Putamen (tissue), 1 donor: ENCODE data around the gene OR5B12.
"Not testable (repeated sequence)": the region's sequence is repeated elsewhere in the genome, so short reads cannot be mapped to it uniquely, and the experiment has no call there.

Experiments
- DNase-seq: peaks from one replicate; pipeline ENCODE4 v3.0.0-alpha.2; 2016; ENCODE audit warnings: low spot score

Gene OR5B12

GRCh38 chr11:58442136-58442535 lies at the start of gene OR5B12:
Gene OR5B12, minus strand, starts transcription at chr11:58442236. Its CDS starts 2,085 bp downstream, at chr11:58440151.
- DNase-seq, result no peak

GRCh38 chr11:58490827-58491226 lies 48.8 kb upstream of the OR5B12 start:
- no peak for DNase-seq

GRCh38 chr11:58487170-58487569 lies 45.1 kb upstream of the OR5B12 start:
- no peak for DNase-seq

DNA sequence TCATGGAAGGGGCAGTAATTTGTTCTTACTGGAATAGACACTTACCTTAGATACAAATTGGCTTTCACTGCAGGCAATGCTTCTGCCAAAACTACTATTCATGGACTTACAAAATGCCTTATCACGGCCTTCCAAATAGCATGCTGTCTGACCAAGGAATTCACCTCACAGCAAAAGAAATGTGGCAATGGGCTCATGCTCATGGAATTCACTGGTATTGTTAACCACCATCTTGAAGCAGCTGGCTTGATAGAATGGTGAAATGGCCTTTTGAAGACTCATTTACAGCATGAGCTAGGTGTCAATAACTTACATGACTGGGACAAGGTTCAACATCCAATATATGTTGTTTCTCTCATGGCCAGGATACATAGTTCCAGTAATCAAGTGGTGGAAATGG lies 43.9 kb upstream of the OR5B12 start:
- no peak for DNase-seq

- DNase-seq, result no peak
Observed at GRCh38 chr11:58471892-58472291, 29.9 kb upstream of the OR5B12 start.

- no peak for DNase-seq
Observed at GRCh38 chr11:58466293-58466692, 24.3 kb upstream of the OR5B12 start.

DNA sequence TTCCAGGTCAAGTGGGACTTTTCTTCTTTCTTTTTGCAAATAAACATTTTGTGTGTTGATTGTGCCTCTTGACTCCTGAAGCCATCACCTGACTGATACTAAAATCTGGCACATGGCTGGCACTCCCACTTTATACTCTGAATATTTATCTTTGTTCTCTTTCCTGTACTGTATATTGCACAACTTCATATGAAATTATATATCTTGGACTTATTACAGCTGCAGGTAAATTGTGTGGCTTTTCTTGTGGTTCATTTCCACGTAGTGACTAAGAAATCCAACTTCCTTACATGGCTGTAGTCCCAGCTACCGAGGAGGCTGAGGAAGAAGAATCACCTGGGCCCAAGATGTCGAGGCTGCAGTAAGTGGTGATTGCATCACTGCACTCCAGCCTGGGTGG lies 23.7 kb upstream of the OR5B12 start:
- no peak for DNase-seq

DNA sequence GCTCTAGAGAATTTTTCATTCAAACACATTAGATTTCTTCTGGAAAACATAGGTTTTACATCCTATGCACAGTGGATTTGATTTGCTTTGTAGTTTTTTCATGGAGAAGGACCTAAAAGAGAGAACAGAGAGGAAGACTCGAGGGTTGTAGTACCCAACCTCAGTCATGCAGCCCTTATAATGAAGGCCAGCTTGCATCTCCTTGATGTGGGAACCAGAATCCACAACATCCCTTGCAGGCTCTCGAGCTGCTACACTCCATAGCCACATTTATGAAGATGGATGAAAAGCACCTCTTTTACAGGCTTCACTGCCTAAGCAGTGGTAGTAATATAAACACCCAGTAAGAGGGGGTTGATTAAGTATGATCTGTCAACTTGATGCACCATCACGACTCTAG lies 9.5 kb upstream of the OR5B12 start:
- DNase-seq, result no peak

DNA sequence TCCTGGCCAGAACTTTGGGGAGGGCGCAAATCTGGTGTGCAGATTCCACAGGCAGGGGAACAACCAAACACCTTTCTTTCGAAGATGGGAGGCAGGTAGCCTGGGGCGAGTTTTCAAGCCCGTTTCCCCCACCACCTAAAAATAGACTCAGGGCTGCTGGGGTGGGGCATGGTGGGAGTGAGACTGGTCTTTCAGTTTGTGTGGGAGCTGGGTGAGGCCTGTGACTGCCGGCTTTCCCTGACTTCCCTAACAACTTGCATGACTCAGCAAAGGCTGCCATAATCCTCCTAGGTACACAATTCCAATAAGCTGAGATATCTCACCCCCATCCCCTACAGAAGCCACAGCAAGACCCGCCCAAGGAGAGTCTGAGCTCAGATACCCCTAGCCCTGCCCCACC lies 4.3 kb upstream of the OR5B12 start:
- no peak for DNase-seq

DNA sequence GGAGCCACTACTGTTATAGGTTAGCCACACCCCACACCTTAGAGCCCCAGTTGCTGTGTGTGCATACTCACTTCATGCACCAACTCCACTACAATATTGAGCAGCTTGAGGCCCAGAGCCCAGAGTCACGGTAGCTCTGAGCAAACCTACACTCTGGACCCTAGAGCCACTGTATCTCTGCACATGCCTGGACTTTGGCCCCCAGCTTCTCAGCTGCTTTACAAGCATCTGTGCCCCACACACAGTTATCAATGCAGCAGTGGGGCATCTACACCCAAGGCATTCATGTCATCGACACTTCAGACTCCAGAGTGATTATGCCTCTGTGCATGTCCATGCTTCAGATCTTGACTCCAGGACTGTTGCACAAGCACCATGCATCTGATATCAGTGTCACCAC lies 2.3 kb upstream of the OR5B12 start:
- DNase-seq, result no peak

DNA sequence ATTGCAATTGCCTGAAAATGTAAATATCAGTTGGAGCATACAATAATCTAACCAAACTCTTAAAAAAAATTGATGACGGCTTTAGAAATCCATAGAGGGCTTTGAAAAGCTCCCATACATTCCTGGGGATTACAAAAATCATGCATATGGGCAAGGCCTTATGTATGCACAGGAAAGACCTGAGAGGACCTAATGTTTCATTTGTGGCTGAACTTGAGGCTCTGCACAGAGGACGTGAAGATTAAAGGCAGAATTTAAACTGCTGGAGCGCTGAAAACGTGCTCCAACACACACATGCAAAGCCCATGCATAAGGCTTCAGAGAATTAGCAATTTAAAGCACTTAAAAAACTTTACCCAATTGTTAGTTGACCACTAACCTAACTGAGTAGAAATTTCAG lies 3.5 kb downstream of the OR5B12 start:
- DNase-seq, result no peak

- no peak for DNase-seq
Observed at GRCh38 chr11:58434217-58434616, 7.8 kb downstream of the OR5B12 start.

DNA sequence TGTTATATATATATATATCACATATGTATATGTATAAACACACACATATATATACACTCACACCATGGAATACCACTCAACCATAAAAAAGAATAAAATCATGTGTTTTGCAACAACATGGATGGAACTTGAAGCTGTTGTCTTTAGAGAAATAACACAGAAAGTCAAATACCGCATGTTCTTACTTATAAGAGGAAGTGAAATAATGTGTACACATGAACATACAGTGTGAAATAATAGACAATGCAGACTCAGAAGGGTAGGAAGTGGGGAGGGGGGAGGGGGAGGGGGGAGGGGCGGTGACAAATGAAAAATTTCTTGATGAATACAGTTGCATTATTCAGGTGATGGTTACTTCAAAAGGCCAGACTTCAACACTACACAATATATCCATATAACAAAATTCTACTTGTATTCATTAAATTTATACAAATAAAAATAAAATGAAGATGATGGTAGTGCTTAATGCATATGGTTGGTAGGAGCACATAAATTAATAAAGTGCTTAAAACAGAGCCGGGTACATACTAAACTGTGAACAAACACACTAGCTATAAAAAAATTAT lies 8.3 kb downstream of the OR5B12 start:
- DNase-seq, result no peak

DNA sequence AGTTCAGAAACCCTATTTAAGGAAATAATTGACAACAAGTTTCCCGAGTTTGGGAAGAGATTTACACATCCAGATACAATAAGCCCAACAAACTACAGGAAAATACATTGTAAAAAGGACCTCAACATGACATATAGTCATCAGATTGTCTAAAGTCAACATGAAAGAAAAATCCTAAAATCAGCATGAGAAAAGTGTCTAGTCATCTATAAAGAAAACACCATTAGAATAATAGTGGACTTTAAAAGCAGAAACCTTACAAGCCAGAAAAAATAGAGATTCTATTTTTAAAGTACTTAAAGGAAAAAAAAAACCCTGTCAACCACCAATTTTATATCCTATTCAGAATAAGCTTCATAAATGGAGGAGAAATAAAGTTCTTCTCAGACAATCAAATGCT lies 12.8 kb downstream of the OR5B12 start:
- DNase-seq, result no peak

GRCh38 chr11:58428021-58428420 lies 14.0 kb downstream of the OR5B12 start, which contains the start of gene OR5B2:
Gene OR5B2, minus strand, starts transcription at chr11:58428121. Its CDS starts 4,860 bp downstream, at chr11:58423261.
- no peak for DNase-seq

DNA sequence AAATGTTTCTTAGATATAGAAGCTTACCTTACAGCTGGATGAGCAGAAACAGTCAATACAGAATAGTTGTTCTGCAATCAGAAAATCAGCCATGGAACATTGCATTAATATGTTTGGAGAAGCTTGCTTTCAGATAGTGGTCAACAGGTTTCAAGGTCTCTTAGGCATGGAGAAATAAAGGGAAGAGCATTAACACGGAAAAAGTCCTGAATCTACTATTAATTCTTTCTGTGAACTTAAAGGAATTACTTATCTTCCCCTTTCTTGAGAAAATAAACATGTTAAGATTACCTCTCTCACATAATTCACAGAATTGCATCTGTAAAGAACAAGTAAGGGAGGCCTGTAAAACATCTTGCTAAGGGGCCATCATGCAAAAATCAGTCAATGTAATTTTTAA lies 35.3 kb downstream of the OR5B12 start, which contains the start of gene OR5B3:
Gene OR5B3, minus strand, starts transcription at position 101 of the 400 bp plus-strand sequence. CDS start 3,465 bp downstream, outside the sequence.
- DNase-seq, result no peak

GRCh38 chr11:58399622-58400021 lies 42.4 kb downstream of the OR5B12 start:
- not testable (repeated sequence) for DNase-seq

DNA sequence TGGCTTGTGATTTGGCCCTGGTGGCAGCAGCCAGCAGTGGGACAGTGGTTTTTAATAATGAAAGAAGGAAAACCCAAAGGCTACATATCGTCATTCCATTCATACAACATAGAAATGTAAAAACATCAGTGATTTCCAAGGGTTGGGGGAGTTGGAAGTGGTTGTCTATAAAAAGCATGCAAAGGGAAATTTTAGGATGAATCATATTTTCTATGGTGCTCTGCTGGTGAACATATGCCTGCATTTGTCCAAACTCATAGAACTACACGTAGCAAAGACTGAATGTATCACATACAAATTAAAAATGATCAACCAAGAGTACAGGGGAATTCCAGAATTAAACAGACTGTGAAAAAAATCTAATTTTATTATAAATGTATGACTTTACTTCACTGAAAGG lies 46.5 kb downstream of the OR5B12 start:
- no peak for DNase-seq

- no peak for DNase-seq
Observed at GRCh38 chr11:58394195-58394594, 47.8 kb downstream of the OR5B12 start.

DNA sequence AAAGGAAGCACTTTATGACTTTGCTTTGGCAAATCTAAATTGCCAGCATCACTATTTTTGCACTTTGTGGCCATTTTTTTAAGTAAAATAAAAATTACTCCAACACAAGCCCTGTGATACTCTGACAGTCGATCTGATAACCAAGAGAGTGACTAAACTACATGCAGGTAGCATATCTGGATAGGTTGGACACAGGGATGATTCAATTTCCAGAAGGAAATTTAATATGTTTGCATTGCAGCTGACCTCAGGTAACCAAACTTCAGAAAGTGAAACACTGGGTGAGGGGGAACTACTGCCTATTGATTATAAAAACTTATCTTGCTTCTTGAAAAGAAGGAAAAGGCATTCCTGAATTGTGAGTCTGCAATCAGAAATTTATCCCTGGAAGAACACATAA lies 49.3 kb downstream of the OR5B12 start:
- DNase-seq, result no peak

- DNase-seq, result no peak
Observed at GRCh38 chr11:58391879-58392278, 50.2 kb downstream of the OR5B12 start.

DNA sequence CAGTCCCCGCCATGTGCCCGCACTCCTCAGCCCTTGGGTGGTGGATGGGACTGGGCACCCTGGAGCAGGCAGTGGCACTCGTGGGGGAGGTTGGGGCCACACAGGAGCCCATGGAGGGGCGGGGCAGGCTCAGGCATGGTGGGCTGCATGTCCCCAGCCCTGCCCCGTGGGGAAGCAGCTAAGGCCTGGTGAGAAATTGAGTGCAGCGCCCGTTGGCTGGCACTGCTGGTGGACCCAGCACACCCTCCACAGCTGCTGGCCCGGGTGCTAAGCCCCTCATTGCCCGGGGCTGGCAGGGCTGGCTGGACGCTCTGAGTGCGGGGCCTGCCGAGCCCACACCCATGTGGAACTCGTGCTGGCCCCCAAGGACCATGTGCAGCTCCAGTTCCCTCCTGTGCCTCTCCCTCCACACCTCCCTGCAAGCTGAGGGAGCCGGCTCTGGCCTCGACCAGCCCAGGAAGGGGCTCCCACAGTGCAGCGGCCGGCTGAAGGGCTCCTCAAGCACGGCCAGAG lies 51.4 kb downstream of the OR5B12 start:
- no peak for DNase-seq
